ENCODE measurements around the gene PRKCE. TPM values are rescaled to one million over a fixed set of nuclear protein-coding genes. Genes with fewer than 3 reads are reported as not detected.

The PRKCE gene
- total RNA-seq, 1 experiment from 2014 or later, result 17.7 TPM

DNA sequence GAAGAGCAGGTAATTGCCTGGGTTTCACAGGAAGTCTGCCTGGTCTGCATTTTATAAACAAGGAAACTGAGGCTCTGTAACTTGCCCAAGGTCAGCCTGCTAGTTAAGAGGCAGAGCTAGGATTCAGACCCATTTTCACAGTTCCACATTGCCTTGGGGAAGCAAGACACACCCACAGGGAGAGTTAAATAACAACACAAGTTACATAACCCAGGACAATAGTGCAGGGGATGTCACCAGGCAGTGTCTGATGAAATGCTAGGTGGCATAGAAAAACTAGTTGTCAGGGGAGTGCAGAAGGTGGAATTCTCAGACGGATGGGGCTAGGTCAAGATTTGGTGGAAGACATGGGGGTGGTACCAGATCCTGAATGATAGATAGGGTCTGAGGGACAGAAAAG, 69.7 kb downstream of the PRKCE start:
- CTCF ChIA-PET, result no interaction called here
- H3K27ac Mint-ChIP-seq (ENCODE audit: unreplicated experiment), result no peak overlapping the region
- BruUV-seq (replicated peaks), result no TSS peak

GRCh38 chr2:45722477-45722876, 71.0 kb downstream of the PRKCE start:
- Mint-ChIP-seq H3K4me3 (ENCODE audit: low read depth, unreplicated experiment) (no peak overlapping the region), H3K27ac (ENCODE audit: unreplicated experiment) (no peak overlapping the region), H3K4me1 (ENCODE audit: low read depth, unreplicated experiment) (peaks cover 9% of the 10 kb centered on the region), H3K27me3 (ENCODE audit: unreplicated experiment) (no peaks in the 10 kb centered on the region), H3K9me3 (ENCODE audit: low read depth, unreplicated experiment) (no peaks in the 10 kb centered on the region), H3K36me3 (ENCODE audit: insufficient read depth, unreplicated experiment) (no peaks in the 10 kb centered on the region)
- BruUV-seq (replicated peaks), result no TSS peak
- intact Hi-C loops (cut with micrococcal nuclease; ENCODE audit: unreplicated experiment), result no loop called here
- no peak for DNase-seq
- CTCF ChIA-PET, result no interaction called here
- TF ChIP-seq CTCF (IDR thresholded peaks at IDR 0.05; ENCODE audit: unreplicated experiment), result no peak

More for the DNA sequence above, 69.7 kb downstream of the PRKCE start:
- no peak for TF ChIP-seq CTCF (IDR thresholded peaks at IDR 0.05; ENCODE audit: unreplicated experiment)
- Mint-ChIP-seq H3K36me3 (ENCODE audit: insufficient read depth, unreplicated experiment) (no peaks in the 10 kb centered on the region), H3K4me1 (ENCODE audit: low read depth, unreplicated experiment) (peaks cover 9% of the 10 kb centered on the region), H3K9me3 (ENCODE audit: low read depth, unreplicated experiment) (peaks cover 4% of the 10 kb centered on the region), H3K4me3 (ENCODE audit: low read depth, unreplicated experiment) (no peak overlapping the region), H3K27me3 (ENCODE audit: unreplicated experiment) (no peaks in the 10 kb centered on the region)
- DNase-seq, result no peak
- intact Hi-C loops (cut with micrococcal nuclease; ENCODE audit: unreplicated experiment), result no loop called here

DNA sequence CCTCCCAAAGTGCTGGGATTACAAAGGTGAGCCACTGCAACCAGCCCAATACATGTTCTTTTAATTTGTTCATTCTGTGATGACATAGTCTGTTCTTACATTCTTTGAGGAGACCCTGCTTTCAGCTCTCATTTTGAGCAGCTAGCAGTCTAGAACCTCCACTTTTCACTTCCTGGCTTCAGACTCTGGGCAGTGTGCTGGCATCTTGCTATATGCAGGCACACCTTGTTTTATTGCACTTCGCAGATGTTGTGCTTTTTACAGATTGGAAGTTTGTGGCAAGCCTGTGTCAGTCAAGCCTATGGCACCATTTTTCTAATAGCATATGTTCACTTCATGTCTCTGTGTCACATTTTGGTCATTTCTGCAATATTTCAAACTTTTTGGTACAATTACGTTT, 72.4 kb downstream of the PRKCE start:
- Mint-ChIP-seq H3K36me3 (ENCODE audit: insufficient read depth, unreplicated experiment) (no peaks in the 10 kb centered on the region), H3K4me1 (ENCODE audit: low read depth, unreplicated experiment) (peaks cover 9% of the 10 kb centered on the region), H3K9me3 (ENCODE audit: low read depth, unreplicated experiment) (no peaks in the 10 kb centered on the region), H3K4me3 (ENCODE audit: low read depth, unreplicated experiment) (no peak overlapping the region), H3K27me3 (ENCODE audit: unreplicated experiment) (no peaks in the 10 kb centered on the region), H3K27ac (ENCODE audit: unreplicated experiment) (no peak overlapping the region)
- BruUV-seq (replicated peaks), result no TSS peak
- TF ChIP-seq CTCF (IDR thresholded peaks at IDR 0.05; ENCODE audit: unreplicated experiment), result no peak
- intact Hi-C loops (cut with micrococcal nuclease; ENCODE audit: unreplicated experiment), result no loop called here
- no peak for DNase-seq
- CTCF ChIA-PET, result no interaction called here

DNA sequence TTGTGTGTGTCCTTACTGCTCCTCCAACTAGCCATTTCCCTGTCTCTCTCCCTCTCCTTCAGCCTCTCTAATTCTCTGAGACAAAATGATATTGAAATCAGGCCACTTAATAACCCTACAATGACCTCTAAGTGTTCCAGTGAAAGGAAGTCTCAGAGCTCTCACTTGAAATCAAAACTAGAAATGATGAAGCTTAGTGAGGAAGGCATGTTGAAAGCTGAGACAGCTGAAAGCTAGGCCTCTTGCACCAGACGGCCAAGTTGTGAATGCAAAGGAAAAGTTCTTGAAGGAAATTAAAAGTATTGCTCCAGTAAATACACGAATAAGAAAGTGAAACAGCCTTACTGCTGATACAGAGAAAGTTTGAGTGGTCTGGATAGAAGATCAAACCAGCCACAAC, 72.9 kb downstream of the PRKCE start:
- CTCF ChIA-PET, result no interaction called here
- H3K4me3 Mint-ChIP-seq (ENCODE audit: low read depth, unreplicated experiment), result no peak overlapping the region
- H3K9me3 Mint-ChIP-seq (ENCODE audit: low read depth, unreplicated experiment), result no peaks in the 10 kb centered on the region
- no peaks in the 10 kb centered on the region for H3K36me3 Mint-ChIP-seq (ENCODE audit: insufficient read depth, unreplicated experiment)
- no peak overlapping the region for H3K27ac Mint-ChIP-seq (ENCODE audit: unreplicated experiment)
- no peak for TF ChIP-seq CTCF (IDR thresholded peaks at IDR 0.05; ENCODE audit: unreplicated experiment)
- peaks cover 9% of the 10 kb centered on the region for H3K4me1 Mint-ChIP-seq (ENCODE audit: low read depth, unreplicated experiment)
- H3K27me3 Mint-ChIP-seq (ENCODE audit: unreplicated experiment), result no peaks in the 10 kb centered on the region
- intact Hi-C loops (cut with micrococcal nuclease; ENCODE audit: unreplicated experiment), result no loop called here
- BruUV-seq (replicated peaks), result no TSS peak
- DNase-seq, result no peak

DNA sequence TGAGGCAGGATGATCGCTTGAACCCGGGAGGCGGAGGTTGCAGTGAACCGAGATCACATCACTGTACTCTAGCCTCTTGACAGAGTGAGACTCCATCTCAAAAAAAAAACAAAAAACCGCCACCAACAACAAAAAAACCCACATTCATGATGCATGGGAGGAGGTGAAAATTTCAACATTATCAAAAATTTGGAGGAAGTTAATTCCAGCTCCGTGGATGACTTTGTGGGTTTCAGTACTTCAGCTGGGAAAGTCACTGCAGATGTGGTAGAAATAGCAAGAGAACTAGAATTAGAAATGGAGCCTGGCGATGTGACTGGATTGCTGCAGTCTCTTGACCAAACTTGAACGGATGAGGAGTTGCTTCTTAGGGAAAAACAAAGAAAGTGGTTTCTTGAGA, 74.3 kb downstream of the PRKCE start:
- Mint-ChIP-seq H3K27me3 (ENCODE audit: unreplicated experiment) (no peaks in the 10 kb centered on the region), H3K27ac (ENCODE audit: unreplicated experiment) (no peak overlapping the region), H3K36me3 (ENCODE audit: insufficient read depth, unreplicated experiment) (no peaks in the 10 kb centered on the region), H3K4me1 (ENCODE audit: low read depth, unreplicated experiment) (peaks cover 9% of the 10 kb centered on the region), H3K9me3 (ENCODE audit: low read depth, unreplicated experiment) (no peaks in the 10 kb centered on the region), H3K4me3 (ENCODE audit: low read depth, unreplicated experiment) (no peak overlapping the region)
- CTCF ChIA-PET, result no interaction called here
- DNase-seq, result no peak
- TF ChIP-seq CTCF (IDR thresholded peaks at IDR 0.05; ENCODE audit: unreplicated experiment), result no peak
- no TSS peak for BruUV-seq (replicated peaks)
- intact Hi-C loops (cut with micrococcal nuclease; ENCODE audit: unreplicated experiment), result no loop called here

Measured in Calu3 (cell line).